Right lobe of liver (tissue), 4 donors: ENCODE measurements around the gene PRR11.

Experiments used
- POLR2A ChIP-seq: fragments of 450-650 bp; IDR thresholded peaks from one replicate; pipeline ENCODE4 v1.6.1; 2017; ENCODE audit warnings: antibody characterized with exemption, mild to moderate bottlenecking
- TF ChIP-seq, protein P1 (sequence below), 4 donors: fragments of 200-600 bp in 3 of 4; fragments of 450-650 bp in 1 of 4; IDR thresholded peaks; one replicate each; pipeline versions ENCODE4 v1.5.1 to v1.8.0; 2016 to 2022; ENCODE audit warnings: antibody characterized with exemption in 4 of 4, mild to moderate bottlenecking in 2 of 4
- donor health status: DM: no; HTN: no; CAD: no.
- donor health status: DM: no; HTN: no; CAD: no.
- donor health status: DM: no; HTN: yes; CAD: no.

DNA sequence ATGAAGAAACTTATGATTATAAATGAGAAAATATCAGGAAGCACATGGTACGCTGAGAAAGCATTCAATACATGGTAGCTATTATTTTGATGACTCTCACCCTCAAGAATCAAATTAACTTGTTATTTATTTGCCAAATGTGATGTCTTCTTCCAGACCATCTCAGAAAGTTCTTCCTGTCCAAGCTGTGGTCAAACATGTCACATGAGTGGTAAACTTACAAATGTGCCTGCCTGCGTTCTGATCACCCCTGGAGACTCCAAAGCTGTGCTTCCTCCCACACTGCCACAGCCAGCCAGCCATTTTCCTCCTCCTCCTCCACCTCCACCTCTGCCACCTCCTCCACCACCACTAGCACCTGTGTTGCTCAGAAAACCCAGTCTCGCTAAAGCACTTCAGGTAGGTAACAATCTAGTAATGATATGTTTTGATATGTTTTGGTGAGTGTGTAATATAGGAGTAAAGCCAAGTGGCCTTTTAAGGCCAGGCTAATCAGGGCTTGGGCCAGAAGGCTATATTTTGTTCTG is 37.9 kb downstream of the PRR11 start:
- TF ChIP-seq POLR2A = no peak
- TF ChIP-seq, protein P1, sequence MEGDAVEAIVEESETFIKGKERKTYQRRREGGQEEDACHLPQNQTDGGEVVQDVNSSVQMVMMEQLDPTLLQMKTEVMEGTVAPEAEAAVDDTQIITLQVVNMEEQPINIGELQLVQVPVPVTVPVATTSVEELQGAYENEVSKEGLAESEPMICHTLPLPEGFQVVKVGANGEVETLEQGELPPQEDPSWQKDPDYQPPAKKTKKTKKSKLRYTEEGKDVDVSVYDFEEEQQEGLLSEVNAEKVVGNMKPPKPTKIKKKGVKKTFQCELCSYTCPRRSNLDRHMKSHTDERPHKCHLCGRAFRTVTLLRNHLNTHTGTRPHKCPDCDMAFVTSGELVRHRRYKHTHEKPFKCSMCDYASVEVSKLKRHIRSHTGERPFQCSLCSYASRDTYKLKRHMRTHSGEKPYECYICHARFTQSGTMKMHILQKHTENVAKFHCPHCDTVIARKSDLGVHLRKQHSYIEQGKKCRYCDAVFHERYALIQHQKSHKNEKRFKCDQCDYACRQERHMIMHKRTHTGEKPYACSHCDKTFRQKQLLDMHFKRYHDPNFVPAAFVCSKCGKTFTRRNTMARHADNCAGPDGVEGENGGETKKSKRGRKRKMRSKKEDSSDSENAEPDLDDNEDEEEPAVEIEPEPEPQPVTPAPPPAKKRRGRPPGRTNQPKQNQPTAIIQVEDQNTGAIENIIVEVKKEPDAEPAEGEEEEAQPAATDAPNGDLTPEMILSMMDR (IDR thresholded peaks at IDR 0.05) = no peak
